Esophagus muscularis mucosa (tissue), 4 donors: ENCODE measurements around the gene VWA3B.

Source experiments
- CTCF ChIP-seq, 3 experiments: fragments of 200-600 bp in 2 of 3; fragments of 450-650 bp in 1 of 3; sonication (generic) in 2 of 3; IDR thresholded peaks; one replicate each; pipeline ENCODE4 v1.5.1; 2017 to 2019; ENCODE audit warnings: antibody characterized with exemption in 3 of 3, mild to moderate bottlenecking in 2 of 3, moderate library complexity in 1 of 3
- EP300 ChIP-seq: sonication (generic); formaldehyde crosslinking; IDR thresholded peaks from one replicate; pipeline ENCODE4 v1.6.1; 2017; ENCODE audit warnings: antibody characterized with exemption
- POLR2A ChIP-seq: fragments of 450-650 bp; IDR thresholded peaks from one replicate; pipeline ENCODE4 v1.6.1; 2017; ENCODE audit warnings: antibody characterized with exemption, moderate library complexity, mild to moderate bottlenecking, low read depth
- POLR2AphosphoS5 ChIP-seq, 2 donors: sonication (generic); formaldehyde crosslinking; IDR thresholded peaks; one replicate each; pipeline ENCODE4 v1.6.1; 2017; ENCODE audit warnings: antibody characterized with exemption in 2 of 2

GRCh38 chr2:98050070-98050469 is 36.9 kb upstream of the VWA3B start:
- TF ChIP-seq CTCF (IDR thresholded peaks at IDR 0.05), result no peak
- no peak for TF ChIP-seq POLR2A
- TF ChIP-seq POLR2AphosphoS5 (IDR thresholded peaks at IDR 0.05), result no peak
- no peak for TF ChIP-seq EP300
